Measurements from ENCODE around the gene LAMA2.

DNA sequence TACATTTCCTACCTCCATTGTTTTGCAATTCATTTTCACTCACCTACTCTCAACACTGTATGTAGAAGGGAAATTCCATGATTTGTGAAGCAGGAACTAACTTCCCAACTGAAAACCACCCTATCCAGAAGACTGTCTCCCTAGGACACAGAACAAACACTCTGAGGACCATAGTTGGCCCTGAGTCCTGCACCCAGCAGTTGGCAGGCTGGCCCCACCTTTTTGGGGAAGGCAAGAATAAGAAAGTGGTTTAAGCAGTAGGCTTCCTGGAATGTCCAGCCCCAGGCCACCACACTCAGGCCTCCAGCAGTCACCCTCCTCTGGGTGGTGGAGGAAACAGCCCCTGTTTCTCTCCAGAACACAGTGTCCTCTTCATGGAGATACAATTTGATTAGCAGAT is 568.2 kb downstream of the LAMA2 start:
- TF ChIP-seq, protein P1, sequence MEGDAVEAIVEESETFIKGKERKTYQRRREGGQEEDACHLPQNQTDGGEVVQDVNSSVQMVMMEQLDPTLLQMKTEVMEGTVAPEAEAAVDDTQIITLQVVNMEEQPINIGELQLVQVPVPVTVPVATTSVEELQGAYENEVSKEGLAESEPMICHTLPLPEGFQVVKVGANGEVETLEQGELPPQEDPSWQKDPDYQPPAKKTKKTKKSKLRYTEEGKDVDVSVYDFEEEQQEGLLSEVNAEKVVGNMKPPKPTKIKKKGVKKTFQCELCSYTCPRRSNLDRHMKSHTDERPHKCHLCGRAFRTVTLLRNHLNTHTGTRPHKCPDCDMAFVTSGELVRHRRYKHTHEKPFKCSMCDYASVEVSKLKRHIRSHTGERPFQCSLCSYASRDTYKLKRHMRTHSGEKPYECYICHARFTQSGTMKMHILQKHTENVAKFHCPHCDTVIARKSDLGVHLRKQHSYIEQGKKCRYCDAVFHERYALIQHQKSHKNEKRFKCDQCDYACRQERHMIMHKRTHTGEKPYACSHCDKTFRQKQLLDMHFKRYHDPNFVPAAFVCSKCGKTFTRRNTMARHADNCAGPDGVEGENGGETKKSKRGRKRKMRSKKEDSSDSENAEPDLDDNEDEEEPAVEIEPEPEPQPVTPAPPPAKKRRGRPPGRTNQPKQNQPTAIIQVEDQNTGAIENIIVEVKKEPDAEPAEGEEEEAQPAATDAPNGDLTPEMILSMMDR (IDR thresholded peaks at IDR 0.05; ENCODE audit: low read length): no peak
- no peak for TF ChIP-seq EZH2phosphoT487 (IDR thresholded peaks at IDR 0.05; ENCODE audit: low read length)
